IMR-90 (cell line): ENCODE results near the gene ZNF346. TPM values are rescaled to one million over a fixed set of nuclear protein-coding genes. Genes with fewer than 3 reads are reported as not detected.

Source experiments
- ATAC-seq: fragments of 200-7000 bp; cut with Tn5 transposase; 2 replicates; pipeline ENCODE4 v1.9.1; 2020; ENCODE audit warnings: low read depth, mild to moderate bottlenecking, moderate library complexity
- BruUV-seq: library from RNA; stranded (reverse); fragments of 400-500 nt; replicated peaks from 2 replicates; lab custom pipeline; 2021; lab: Mats Ljungman, UMichigan
- CTCF ChIA-PET: fragments of 300-600 bp; formaldehyde crosslinking; extraction: SDS; loops from one replicate; lab custom pipeline; 2021; ENCODE audit warnings: antibody characterized with exemption; lab: Yijun Ruan, JAX
- POLR2A ChIA-PET: fragments of 300-600 bp; sonication (Branson Sonifier 250); formaldehyde crosslinking; loops from one replicate; lab custom pipeline; 2022; ENCODE audit warnings: antibody characterized with exemption; ENCODE audit not compliant: unreplicated experiment; lab: Charles Lee
- DNase-seq: peaks from one replicate; pipeline ENCODE4 v3.0.0; 2013
- H2AFZ ChIP-seq: replicated peaks from 2 replicates; pipeline ENCODE3; 2013; ENCODE audit warnings: low read length, mild to moderate bottlenecking; ENCODE audit not compliant: poor library complexity
- H2AK5ac ChIP-seq: 2 replicates; pipeline ENCODE4 v1.6.1; 2013; ENCODE audit warnings: low read depth, low read length, inconsistent platforms
- H2AK9ac ChIP-seq: replicated peaks from 2 replicates; pipeline ENCODE3; 2013; ENCODE audit warnings: mild to moderate bottlenecking, low read depth, low read length, moderate library complexity; ENCODE audit not compliant: poor library complexity
- H2BK120ac ChIP-seq: 2 replicates; pipeline ENCODE4 v1.6.1; 2013; ENCODE audit warnings: low read depth, low read length, inconsistent platforms
- H2BK15ac ChIP-seq: 3 replicates; pipeline ENCODE4 v1.6.1; 2013; ENCODE audit warnings: low read depth, low read length, inconsistent platforms
- H2BK20ac ChIP-seq: 2 replicates; pipeline ENCODE4 v1.6.1; 2013; ENCODE audit warnings: low read depth, mild to moderate bottlenecking, inconsistent platforms, low read length, moderate library complexity
- H2BK5ac ChIP-seq: 2 replicates; pipeline ENCODE4 v1.6.1; 2013; ENCODE audit warnings: mild to moderate bottlenecking, low read depth, low read length, inconsistent platforms; ENCODE audit not compliant: poor library complexity, severe bottlenecking
- H3K14ac ChIP-seq: replicated peaks from 2 replicates; pipeline ENCODE4 v1.6.1; 2013; ENCODE audit warnings: low read depth, low read length, inconsistent platforms
- H3K18ac ChIP-seq: 2 replicates; pipeline ENCODE4 v1.6.1; 2013; ENCODE audit warnings: low read depth, low read length, control low read depth
- H3K23ac ChIP-seq: 2 replicates; pipeline ENCODE4 v1.6.1; 2013; ENCODE audit warnings: low read depth, low read length, inconsistent platforms
- H3K27ac ChIP-seq: 2 replicates; pipeline ENCODE4 v1.5.1; 2013; ENCODE audit warnings: mild to moderate bottlenecking, control low read depth, low read length; ENCODE audit not compliant: insufficient read depth
- H3K27me3 ChIP-seq: 2 replicates; pipeline ENCODE4 v1.6.1; 2013; ENCODE audit warnings: low read length; ENCODE audit not compliant: control insufficient read depth, insufficient read depth
- H3K36me3 ChIP-seq: 2 replicates; pipeline ENCODE4 v1.6.1; 2013; ENCODE audit warnings: low read length, mixed read lengths; ENCODE audit not compliant: control insufficient read depth, insufficient read depth
- H3K4ac ChIP-seq: 2 replicates; pipeline ENCODE4 v1.6.1; 2013; ENCODE audit warnings: low read depth, low read length, inconsistent platforms
- H3K4me1 ChIP-seq: 2 replicates; pipeline ENCODE4 v1.6.1; 2013; ENCODE audit warnings: low read length, mixed read lengths; ENCODE audit not compliant: control insufficient read depth, insufficient read depth
- H3K4me2 ChIP-seq: 2 replicates; pipeline ENCODE4 v1.6.1; 2013; ENCODE audit warnings: low read depth, mild to moderate bottlenecking, control low read depth, low read length, moderate library complexity
- H3K4me3 ChIP-seq: 2 replicates; pipeline ENCODE4 v1.5.1; 2013; ENCODE audit warnings: low read depth, mild to moderate bottlenecking, control low read depth, low read length, moderate library complexity; ENCODE audit not compliant: insufficient read depth
- H3K56ac ChIP-seq: 2 replicates; pipeline ENCODE4 v1.6.1; 2013; ENCODE audit warnings: low read length, inconsistent platforms; ENCODE audit not compliant: insufficient read depth; ENCODE audit errors: extremely low read depth
- H3K79me1 ChIP-seq, 2 experiments: 2 replicates each; pipeline ENCODE4 v1.6.1; 2013; ENCODE audit warnings: low read length in 2 of 2, inconsistent platforms in 1 of 2, low read depth in 1 of 2
- H3K9ac ChIP-seq: 2 replicates; pipeline ENCODE4 v1.6.1; 2013; ENCODE audit warnings: low read depth, low read length, control low read depth
- H3K9me1 ChIP-seq: 2 replicates; pipeline ENCODE4 v1.6.1; 2013; ENCODE audit warnings: low read length, inconsistent platforms; ENCODE audit not compliant: insufficient read depth
- H3K9me3 ChIP-seq: 2 replicates; pipeline ENCODE4 v1.6.1; 2013; ENCODE audit warnings: low read length; ENCODE audit not compliant: control insufficient read depth, insufficient read depth
- H4K20me1 ChIP-seq: 2 replicates; pipeline ENCODE4 v1.6.1; 2013; ENCODE audit warnings: low read length, inconsistent platforms; ENCODE audit not compliant: insufficient read depth
- H4K5ac ChIP-seq: 2 replicates; pipeline ENCODE4 v1.6.1; 2013; ENCODE audit warnings: mild to moderate bottlenecking, low read depth, low read length, control low read depth
- H4K8ac ChIP-seq, 2 experiments: 2 replicates each; pipeline ENCODE4 v1.6.1; 2013; ENCODE audit warnings: low read depth in 2 of 2, low read length in 2 of 2, control low read depth in 1 of 2, inconsistent platforms in 1 of 2
- H4K91ac ChIP-seq: 2 replicates; pipeline ENCODE4 v1.6.1; 2013; ENCODE audit warnings: low read depth, low read length, inconsistent platforms; ENCODE audit not compliant: insufficient read depth
- BHLHE40 ChIP-seq: fragments of 150-350 bp; IDR thresholded peaks from 2 replicates; pipeline ENCODE4 v1.6.1; 2016; ENCODE audit warnings: mild to moderate bottlenecking, low read depth, low read length
- CEBPB ChIP-seq: IDR thresholded peaks from 2 replicates; pipeline ENCODE4 v1.6.1; 2012; ENCODE audit warnings: low read depth, low read length, improper control_type of control experiment
- CHD1 ChIP-seq: IDR thresholded peaks from 2 replicates; pipeline ENCODE4 v1.6.1; 2012; ENCODE audit warnings: low read depth, low read length, improper control_type of control experiment
- MAFK ChIP-seq: IDR thresholded peaks from 2 replicates; pipeline ENCODE4 v1.6.1; 2012; ENCODE audit warnings: low read depth, low read length, improper control_type of control experiment
- MAZ ChIP-seq: IDR thresholded peaks from 2 replicates; pipeline ENCODE4 v1.6.1; 2012; ENCODE audit warnings: low read depth, mild to moderate bottlenecking, low read length, improper control_type of control experiment, moderate library complexity, borderline replicate concordance
- MXI1 ChIP-seq: IDR thresholded peaks from 2 replicates; pipeline ENCODE4 v1.6.1; 2012; ENCODE audit warnings: low read depth, mild to moderate bottlenecking, low read length, moderate library complexity, borderline replicate concordance
- POLR2A ChIP-seq: IDR thresholded peaks from 2 replicates; pipeline ENCODE4 v1.6.1; 2012; ENCODE audit warnings: mild to moderate bottlenecking, low read depth, low read length
- RAD21 ChIP-seq: IDR thresholded peaks from 2 replicates; pipeline ENCODE4 v1.6.1; 2012; ENCODE audit warnings: low read length, improper control_type of control experiment
- RCOR1 ChIP-seq: IDR thresholded peaks from 2 replicates; pipeline ENCODE4 v1.6.1; 2012; ENCODE audit warnings: mild to moderate bottlenecking, low read length, improper control_type of control experiment; ENCODE audit not compliant: insufficient replicate concordance
- RFX5 ChIP-seq: IDR thresholded peaks from 2 replicates; pipeline ENCODE4 v1.8.0; 2012; ENCODE audit warnings: low read depth, mild to moderate bottlenecking, low read length, moderate library complexity
- WGBS, 2 experiments: methylation state at CpG; one replicate each; pipeline versions ENCODE4 v1.1.5 to v1.1.7; 2013; ENCODE audit warnings: missing lambda C conversion rate in 2 of 2; ENCODE audit not compliant: insufficient read length in 1 of 2; ENCODE audit errors: extremely low coverage in 2 of 2; 5-methylcytosine and 5-hydroxymethylcytosine counted together
- dilution Hi-C: fragments of 300-500 bp; cut with HindIII; formaldehyde crosslinking; loops from one replicate; pipeline ENCODE4 v1.14.3; 2018; ENCODE audit warnings: low sequenced_read_pairs; ENCODE audit not compliant: unreplicated experiment
- in situ Hi-C: fragments of 300-500 bp; cut with MboI; formaldehyde crosslinking; loops from 3 replicates; pipeline ENCODE4 v1.14.3; 2019; ENCODE audit warnings: low sequenced_read_pairs, inconsistent platforms, mixed read lengths
- intact Hi-C: fragments of 100-400 bp; cut with micrococcal nuclease; formaldehyde crosslinking; loops from 2 replicates; pipeline ENCODE4 v1.10.0; 2022
- polyA plus RNA-seq, 3 experiments: library from polyadenylated mRNA; depleted of rRNA; stranded (reverse); fragments of >200 nt; gene quantifications; 2 replicates each; pipeline ENCODE4 v1.2.3, GENCODE V29; 2012; ENCODE audit warnings: low replicate concordance in 1 of 3
- total RNA-seq: library from RNA; depleted of rRNA; stranded (reverse); fragments of >200 nt; gene quantifications from 2 replicates; pipeline ENCODE4 v1.2.3, GENCODE V29; 2012
- TF ChIP-seq, protein P1 (sequence below): fragments of 150-350 bp; IDR thresholded peaks from 2 replicates; pipeline ENCODE4 v1.6.1; 2017; ENCODE audit warnings: mild to moderate bottlenecking, antibody characterized with exemption, low read length, low read depth
- TF ChIP-seq, protein P2 (sequence below): fragments of 150-350 bp; IDR thresholded peaks from 2 replicates; pipeline ENCODE4 v1.6.1; 2016; ENCODE audit warnings: low read depth, mild to moderate bottlenecking, low read length, moderate library complexity, borderline replicate concordance
- TF ChIP-seq, protein P3 (sequence below): conservative IDR thresholded peaks from 2 replicates; pipeline ENCODE4 v1.5.1; 2012; ENCODE audit warnings: mild to moderate bottlenecking, low read depth, low read length, improper control_type of control experiment

ZNF346 gene
- total and polyA plus RNA-seq, 2 of the 4 experiments (the other 2 are of a cell fraction), result 15.1 to 17.0 TPM

DNA sequence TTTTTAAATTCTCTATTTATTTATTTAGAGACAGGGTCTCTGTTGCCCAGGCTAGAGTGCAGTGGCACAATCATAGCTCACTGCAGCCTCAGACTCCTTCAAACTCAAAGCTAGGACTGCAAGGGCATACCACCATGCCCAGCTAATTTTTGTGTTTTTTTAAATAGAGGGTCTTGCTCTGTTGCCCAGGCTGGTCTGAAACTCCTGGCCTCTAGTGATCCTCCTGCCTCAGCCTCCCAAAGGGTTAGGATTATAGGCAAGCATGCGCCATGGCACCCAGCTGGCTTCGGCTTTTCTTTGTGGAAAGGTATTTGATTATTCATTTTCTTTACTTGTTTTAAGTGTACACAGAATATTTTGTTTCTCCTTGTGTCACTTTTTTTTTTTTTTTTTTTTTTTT lies 5.2 kb downstream of the ZNF346 start:
- CTCF ChIA-PET, result interaction anchor here (0.5 kb wide), 1 partner anchor 54 kb away, joined by 3 read pairs; no protein-coding TSS in a partner anchor
- no peak for DNase-seq
- H2AK5ac ChIP-seq, result no peak overlapping the region
- H3K14ac ChIP-seq, result no peak overlapping the region
- no peak overlapping the region for H3K18ac ChIP-seq
- intact Hi-C loops, result no loop called here
- no peak overlapping the region for H2AFZ ChIP-seq
- no peak overlapping the region for H3K27ac ChIP-seq
- no peak for ATAC-seq
- no peak overlapping the region for H4K91ac ChIP-seq
- in situ Hi-C loops, result no loop called here
- no peak overlapping the region for H2BK5ac ChIP-seq
- no peak overlapping the region for H2BK120ac ChIP-seq
- H3K79me1 ChIP-seq, result peaks cover 30 to 51% of the 10 kb centered on the region in 2 experiments
- no CpG with 5 or more reads among the region's 2 CpGs for WGBS, 2 experiments
- peaks cover 9% of the 10 kb centered on the region; the same call in 1 of the 2 replicates for H4K20me1 ChIP-seq
- no peaks in the 10 kb centered on the region for H3K27me3 ChIP-seq
- H3K9me1 ChIP-seq, result peaks cover 3% of the 10 kb centered on the region
- no peak overlapping the region for H3K9ac ChIP-seq
- H3K36me3 ChIP-seq, result peaks cover 9% of the 10 kb centered on the region
- no peak overlapping the region for H3K4me2 ChIP-seq
- H3K23ac ChIP-seq, result no peak overlapping the region
- H3K56ac ChIP-seq, result no peak overlapping the region
- no peak overlapping the region for H2BK15ac ChIP-seq
- H3K4me1 ChIP-seq, result peaks cover 6% of the 10 kb centered on the region
- dilution Hi-C loops, result no loop called here
- no peak for TF ChIP-seq MXI1
- TF ChIP-seq BHLHE40, result no peak
- TF ChIP-seq, protein P1, sequence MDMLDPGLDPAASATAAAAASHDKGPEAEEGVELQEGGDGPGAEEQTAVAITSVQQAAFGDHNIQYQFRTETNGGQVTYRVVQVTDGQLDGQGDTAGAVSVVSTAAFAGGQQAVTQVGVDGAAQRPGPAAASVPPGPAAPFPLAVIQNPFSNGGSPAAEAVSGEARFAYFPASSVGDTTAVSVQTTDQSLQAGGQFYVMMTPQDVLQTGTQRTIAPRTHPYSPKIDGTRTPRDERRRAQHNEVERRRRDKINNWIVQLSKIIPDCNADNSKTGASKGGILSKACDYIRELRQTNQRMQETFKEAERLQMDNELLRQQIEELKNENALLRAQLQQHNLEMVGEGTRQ, result no peak
- TF ChIP-seq MAZ, result no peak
- TF ChIP-seq, protein P2, sequence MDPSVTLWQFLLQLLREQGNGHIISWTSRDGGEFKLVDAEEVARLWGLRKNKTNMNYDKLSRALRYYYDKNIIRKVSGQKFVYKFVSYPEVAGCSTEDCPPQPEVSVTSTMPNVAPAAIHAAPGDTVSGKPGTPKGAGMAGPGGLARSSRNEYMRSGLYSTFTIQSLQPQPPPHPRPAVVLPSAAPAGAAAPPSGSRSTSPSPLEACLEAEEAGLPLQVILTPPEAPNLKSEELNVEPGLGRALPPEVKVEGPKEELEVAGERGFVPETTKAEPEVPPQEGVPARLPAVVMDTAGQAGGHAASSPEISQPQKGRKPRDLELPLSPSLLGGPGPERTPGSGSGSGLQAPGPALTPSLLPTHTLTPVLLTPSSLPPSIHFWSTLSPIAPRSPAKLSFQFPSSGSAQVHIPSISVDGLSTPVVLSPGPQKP, result no peak
- TF ChIP-seq RAD21, result no peak
- no peak for TF ChIP-seq CHD1
- TF ChIP-seq, protein P3, sequence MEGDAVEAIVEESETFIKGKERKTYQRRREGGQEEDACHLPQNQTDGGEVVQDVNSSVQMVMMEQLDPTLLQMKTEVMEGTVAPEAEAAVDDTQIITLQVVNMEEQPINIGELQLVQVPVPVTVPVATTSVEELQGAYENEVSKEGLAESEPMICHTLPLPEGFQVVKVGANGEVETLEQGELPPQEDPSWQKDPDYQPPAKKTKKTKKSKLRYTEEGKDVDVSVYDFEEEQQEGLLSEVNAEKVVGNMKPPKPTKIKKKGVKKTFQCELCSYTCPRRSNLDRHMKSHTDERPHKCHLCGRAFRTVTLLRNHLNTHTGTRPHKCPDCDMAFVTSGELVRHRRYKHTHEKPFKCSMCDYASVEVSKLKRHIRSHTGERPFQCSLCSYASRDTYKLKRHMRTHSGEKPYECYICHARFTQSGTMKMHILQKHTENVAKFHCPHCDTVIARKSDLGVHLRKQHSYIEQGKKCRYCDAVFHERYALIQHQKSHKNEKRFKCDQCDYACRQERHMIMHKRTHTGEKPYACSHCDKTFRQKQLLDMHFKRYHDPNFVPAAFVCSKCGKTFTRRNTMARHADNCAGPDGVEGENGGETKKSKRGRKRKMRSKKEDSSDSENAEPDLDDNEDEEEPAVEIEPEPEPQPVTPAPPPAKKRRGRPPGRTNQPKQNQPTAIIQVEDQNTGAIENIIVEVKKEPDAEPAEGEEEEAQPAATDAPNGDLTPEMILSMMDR, result no peak
- TF ChIP-seq RFX5, result no peak
- no peak for TF ChIP-seq CEBPB
- no peak for TF ChIP-seq MAFK
- TF ChIP-seq POLR2A, result no peak
- TF ChIP-seq RCOR1, result no peak
- no peak overlapping the region for H2AK9ac ChIP-seq
- BruUV-seq, result no TSS peak
- no peaks in the 10 kb centered on the region for H3K9me3 ChIP-seq
- POLR2A ChIA-PET, result interaction anchor here (0.6 to 0.7 kb wide), 2 partner anchors 20 to 237 kb away, joined by 9 to 14 read pairs; no protein-coding TSS in a partner anchor
- H3K4me3 ChIP-seq, result no peak overlapping the region
- H2BK20ac ChIP-seq, result no peak overlapping the region
- no peak overlapping the region for H4K8ac ChIP-seq
- no peak overlapping the region for H3K4ac ChIP-seq
- no peak overlapping the region for H4K5ac ChIP-seq
